ENCODE measurements around the gene CFAP91.
A peak's percentile ranks its signal among the peaks of the same experiment; 100 is the strongest.

The CFAP91 gene

DNA sequence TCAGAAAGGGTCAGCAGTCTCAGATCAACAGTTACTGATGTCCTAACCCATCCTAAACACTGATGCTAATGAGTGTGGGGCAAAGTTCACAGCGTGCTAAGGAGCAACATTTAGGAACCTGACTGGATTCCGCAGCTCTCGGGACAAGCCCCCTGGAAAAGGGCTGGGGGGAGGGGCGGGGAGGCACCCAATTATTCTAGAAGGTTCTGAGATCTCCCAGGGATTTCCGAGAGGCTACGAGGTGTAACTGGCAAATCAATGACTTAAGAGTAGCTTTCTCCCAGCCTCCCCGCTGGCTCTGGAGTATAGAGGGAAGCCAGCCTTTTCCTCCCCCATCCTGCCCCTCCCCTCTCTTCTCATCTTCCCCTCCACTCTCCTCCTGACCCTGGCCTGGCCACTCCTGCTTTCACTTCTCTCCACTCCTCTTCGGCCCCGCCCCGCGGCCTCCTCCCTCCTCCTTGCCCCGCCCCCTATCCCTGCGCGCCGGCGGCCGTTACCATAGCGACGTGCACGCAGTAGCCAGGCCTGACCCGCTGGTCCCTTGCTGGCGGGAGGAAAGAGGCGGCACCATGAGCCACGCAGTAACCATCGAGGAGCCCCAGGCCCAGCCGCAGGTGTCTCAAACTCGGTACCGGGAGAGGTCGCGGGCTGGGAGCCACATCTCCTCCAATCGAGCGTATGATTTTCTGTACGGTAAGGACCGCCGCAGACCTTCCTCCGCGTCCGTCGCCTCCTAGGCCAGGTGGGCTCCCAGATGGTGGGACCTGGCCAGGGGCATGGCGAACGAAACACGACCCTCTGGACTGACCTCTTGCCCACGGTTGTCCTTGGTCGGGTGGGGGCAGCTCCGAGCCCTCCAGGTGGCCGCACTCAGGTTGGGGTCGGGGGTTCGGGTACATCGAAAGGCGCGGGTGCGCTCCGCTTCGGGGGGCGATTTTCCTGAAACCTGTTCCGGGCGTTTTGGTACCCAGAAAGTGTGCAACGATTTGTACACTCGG lies at the start of gene CFAP91:
Gene CFAP91, plus strand, starts transcription at position 493 of the 998 bp plus-strand sequence. Its CDS starts 77 bp downstream, at position 570.
- DNase-seq, result peak; percentile 67 to 69

DNA sequence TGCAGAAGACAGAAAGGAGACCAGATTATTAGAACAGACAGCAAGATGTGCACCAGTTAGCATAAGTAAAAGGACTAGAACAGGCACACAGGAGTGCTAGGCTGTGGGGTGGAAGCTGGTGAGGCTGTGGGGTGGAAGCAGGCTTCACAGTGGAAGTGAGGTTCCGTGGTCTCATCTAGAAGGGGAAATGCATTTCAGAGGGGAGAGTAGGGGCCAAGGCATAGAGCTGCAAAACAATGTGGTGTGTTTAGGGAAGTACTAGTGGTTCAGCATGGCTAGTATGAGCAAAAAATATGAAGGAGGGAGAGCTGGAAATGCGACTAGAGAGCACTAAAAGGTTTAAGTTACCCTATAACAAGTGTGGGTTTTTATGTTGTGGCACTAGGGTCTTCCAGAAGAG lies 48.9 kb upstream of the CFAP91 start:
- DNase-seq, result no peak

DNA sequence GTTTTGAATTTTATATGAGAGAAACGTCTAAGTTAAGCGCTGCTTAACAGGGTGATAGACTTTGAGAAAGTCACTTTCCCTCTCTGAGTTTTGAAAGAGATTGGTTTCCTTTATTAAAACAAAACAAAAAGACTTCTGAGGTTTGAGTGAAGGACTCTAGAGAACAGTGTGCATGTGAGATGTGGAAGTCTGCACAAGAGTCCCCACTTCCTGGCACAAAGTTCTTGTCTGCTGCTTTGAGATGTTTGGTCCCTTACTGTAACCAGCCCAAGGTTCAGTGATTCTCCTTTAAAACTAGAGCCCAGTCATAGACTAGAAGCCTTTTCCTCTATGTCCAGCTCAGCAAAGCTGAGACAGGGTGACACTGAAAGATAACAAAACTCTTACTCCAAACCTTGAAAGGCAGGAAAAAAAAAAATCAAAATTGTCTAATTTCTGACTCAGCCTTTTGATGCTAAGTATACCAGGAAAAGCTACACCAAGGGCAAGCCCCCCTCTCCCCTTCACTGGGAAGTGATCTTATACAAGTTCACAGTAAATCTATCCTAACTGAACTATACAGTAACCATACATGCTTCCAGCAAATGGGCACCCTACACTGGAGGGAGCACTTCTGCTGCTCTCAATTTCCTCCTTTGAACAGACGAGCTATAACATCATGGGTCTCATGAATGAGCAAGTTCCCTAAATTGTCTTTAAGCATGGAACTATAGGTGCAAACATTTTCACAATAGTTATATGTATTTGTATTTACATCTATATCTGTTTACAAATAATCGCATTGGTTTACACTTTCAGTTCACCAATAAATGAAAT lies 44.7 kb upstream of the CFAP91 start:
- no peak for DNase-seq

DNA sequence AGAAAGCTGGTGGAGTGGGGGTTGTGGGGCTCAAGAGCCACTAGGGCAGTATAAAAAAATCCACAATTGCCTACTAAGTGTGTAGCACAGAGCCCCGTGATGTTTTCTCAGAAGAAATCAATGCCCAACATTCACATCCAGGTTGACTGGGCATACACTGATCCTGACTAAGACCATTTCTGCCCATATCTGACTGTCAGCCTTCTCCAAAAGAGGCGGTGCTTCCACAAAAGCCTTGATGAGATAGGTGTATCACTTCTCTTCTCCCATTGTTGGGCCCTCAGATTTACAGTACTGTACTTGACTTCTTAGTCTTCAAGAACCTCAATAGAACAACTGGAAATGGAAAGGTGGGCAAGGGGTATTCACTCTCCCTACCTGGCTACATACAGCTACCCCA lies 43.8 kb upstream of the CFAP91 start:
- no peak for DNase-seq

DNA sequence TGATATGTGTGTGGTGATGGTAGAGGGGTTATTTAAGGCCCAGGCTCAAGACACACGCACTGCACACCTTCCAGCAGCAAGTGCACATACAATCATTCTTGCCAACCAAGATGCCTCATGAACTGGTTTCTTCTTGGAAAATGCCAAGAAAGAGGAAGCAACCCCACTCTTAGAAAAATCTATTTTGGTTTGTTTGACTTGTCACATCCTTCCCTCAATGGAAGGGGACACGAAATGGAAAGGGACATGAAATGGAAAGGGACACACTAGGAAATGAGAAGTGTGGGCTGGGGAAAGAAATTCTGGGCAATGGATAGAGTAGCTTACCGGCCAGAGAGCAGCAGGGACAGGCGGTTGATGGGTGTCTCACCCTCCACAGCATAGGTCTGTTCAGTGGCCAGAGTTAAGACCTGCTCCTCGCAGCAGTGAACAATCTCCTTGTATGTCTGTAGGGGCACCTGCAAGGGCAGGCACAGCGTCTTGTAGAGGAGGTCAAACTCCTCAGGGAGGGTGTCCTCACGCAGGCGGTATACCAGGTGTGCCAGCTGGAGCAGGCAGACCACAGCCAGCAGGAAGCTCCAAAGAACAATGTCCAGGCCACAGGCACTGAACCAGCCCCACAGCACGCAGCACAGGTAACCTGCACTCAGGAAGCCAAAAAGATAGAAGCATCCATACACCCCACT lies 43.1 kb upstream of the CFAP91 start:
- no peak for DNase-seq

DNA sequence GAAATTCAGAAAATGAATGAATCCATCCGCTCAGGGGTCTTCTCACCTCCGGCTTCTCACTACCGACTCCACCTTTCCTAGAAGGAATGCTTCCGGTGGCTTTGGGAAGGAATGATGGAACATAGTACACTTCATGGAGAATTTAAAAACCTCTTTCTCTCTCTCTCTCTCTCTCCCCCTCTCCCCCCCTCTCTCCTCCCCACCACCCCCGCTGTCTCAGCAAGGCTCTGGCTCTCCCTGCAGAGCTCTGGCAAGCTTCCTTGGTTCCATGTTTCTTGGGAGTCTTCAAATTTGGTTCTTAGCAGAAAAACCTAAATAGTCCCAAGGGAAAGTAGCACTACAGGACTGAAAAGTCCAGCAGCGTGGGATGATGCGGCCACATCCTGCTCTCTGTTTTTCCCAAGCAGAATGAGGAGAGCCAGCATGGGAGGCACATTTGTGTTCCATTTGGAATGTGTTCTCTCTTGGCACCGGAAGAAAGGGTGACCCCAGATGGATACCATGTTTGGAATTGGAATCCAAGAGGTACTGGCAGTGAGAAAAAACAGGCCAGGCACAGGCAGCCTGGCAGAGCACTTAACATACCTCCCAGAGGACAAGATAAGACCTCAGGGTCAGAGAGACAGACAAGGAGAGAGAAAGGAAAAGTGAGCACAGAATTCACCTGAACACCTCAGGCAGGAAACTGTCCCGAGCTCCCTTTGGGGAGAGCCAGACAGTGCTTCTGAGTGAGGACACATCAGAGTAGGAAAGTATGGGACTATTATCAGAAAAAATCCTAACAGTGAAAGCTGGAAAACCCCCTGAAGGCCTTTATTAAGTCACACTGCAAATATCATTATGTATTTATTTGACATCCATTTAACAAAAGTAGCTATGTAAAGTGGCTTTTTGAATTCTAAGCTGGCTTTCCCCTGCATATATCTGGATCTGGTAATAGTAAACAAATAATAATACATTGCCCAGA lies 42.1 kb upstream of the CFAP91 start, which contains the start of gene POPDC2:
Gene POPDC2, minus strand, starts transcription at position 116 of the 967 bp plus-strand sequence. CDS start 166 bp downstream, outside the sequence.
- no peak for DNase-seq

DNA sequence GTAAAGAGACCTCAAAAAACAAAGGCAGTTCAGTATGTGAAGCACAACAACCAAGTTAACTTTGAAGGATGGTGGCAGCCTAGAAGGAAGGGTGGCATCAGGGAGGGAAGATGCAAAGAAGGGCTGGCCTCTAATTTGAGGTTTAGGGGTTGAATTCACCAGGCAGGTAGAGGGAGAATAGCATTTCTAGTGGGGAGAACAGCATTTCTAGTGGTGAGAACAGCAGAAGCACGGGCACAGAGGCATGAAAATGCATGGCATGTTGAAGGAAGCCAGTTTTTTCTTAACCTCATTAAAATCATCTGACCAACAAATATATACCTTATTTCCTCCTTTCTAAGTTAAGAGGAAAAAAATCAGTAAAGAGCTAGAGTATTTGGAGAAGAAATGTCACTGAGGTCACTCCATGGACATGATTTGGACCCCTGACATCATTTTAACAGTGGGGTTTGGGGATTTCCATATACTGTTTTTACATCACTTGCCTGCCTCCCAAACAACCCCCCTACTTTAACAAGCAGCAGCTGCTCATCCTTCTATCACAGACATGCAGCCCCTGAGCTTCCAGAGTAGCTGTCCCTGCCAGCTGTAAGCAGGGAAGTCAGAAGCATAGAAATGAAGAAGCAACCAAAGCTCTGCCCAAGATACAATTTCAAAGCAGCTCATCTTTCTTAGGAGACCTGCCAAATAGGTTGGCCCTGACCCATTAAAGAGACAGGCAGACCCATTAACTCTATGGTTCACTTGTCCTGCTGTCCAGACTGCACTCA lies 40.0 kb upstream of the CFAP91 start:
- no peak for DNase-seq

DNA sequence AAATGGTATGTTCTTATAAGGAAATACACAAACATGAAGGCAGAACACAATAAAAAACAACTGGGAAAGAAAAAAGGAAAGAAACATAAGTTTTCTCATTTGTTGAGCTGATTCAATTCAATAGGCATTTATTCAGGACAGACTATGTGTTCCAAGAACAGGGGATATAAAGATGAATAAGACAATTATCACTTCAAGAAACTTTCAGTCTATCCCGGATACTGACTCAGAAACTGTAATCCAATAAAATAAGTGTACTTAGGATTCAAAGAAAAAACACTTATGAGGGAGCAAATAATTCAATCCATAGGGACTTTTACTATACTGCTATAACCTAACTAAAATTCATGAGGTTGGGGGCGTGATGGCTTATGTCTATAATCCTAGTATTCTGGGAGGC lies 38.9 kb upstream of the CFAP91 start:
- no peak for DNase-seq

DNA sequence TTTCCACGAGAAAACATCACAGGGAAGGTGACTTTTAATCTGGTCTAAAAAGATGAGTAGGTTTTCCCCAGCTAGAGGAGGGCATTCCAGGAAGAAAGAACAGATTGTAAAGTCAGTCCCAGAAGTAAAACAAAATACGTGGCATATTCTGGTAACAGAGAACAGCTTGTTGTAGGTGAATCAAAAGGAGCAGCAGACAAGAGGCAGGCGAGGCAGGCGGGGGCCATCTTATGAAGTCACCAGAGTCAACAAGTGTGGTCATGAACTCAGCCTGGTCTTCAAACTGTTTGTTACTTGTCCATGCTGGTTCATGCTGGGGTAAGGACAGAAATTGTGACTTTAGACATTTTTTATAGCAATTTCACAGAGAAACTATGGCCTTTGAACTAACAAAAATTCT lies 38.5 kb upstream of the CFAP91 start:
- no peak for DNase-seq

DNA sequence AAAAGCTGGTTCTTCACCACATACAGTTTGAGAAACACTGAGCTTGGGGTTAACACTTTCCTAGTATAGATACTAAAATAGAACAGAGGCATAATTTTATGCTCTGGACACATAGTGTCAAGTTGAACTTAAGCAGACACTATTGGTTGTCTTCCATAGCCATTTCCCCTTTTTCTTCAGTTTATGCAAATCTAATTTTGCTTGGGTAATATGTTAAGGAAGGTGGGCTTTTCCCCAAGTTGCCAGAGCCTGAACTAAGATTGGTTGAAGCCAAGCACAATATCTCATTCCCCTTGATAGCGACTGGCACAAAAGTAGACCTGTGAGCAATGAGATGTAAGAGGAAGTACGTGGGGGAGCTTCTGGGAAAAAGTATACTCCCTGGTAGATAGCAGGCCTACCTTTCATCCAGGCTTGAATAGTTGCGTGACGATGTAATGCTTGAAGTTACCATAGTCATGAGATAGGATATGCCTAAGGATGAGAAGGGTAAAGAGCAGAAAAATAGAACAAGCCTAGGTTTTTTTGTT lies 37.9 kb upstream of the CFAP91 start:
- DNase-seq, result no peak

DNA sequence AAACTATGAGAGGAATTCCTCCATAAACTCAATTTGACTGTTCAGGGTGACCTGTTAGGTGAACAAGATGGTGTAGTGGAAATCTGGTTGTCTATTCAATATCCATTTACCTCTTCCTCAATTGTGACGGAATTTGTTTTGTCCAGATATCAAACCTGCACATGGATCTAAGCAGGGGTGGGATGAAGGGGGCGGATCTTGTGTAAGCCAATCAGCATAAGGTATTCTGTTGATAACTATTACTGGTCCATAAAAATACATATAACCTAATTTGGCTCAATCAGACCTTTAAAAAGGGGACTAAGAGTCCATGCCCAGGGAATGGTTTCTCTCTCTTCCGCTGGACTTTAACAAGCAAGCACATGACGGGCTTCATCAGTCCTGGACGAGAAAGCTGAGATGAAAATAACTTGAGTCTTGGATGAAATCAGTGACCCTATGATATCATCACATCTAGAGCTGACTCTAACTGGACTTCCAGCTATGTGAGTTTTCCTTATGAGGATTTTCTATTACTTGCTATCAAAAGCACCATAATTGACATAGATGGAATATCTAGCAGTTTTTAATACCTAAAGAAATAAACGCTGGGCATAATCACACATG lies 36.8 kb upstream of the CFAP91 start:
- no peak for DNase-seq

DNA sequence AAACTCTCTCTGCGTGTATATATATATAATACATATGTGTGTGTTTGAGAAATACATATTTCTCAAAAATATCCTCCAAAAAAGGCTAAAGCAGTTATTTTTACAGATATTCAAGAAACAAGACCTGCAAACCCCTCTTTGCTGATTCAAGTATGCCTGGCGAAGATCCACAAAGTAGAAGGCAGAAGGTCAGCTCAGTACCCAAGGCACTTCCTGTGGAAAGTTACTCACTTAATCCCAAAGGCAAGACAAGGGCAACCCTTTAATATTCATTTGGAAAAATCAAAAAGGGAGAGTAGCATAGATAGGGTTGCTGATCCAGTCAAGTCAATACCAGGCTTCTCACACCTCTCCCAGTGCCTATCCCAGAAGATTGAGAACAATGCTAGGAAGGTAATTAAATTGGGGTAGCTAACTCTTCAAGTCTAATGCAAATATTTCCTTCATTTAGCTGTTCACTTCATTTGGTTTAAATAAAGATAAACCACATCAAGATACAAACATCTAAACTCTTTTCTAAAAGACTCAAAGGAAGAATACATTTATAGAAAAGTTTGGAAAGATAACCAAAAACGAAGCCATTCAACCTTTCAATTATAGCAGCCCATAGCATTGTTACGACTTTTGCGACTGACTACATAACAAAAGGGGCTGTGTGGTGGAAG lies 32.8 kb upstream of the CFAP91 start:
- no peak for DNase-seq

DNA sequence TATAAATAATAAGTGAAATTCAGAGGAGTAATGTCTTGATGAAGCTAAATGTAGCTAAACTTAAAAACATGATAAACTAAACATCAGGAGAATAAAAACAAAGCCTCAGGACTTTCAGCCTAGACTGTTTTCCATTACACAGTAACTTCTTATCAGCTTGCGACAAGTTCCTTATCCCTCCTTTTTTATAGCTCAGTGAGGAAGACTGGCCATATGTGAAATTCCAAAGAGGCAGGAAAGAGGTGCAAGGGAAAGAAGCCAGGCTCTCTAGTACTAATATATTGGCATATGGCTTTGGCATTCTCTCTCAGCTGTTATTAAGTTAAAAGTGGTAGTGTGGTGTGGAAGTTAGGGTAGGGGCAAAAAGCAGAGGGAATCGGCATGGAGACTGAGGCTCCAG lies 30.0 kb upstream of the CFAP91 start:
- no peak for DNase-seq

DNA sequence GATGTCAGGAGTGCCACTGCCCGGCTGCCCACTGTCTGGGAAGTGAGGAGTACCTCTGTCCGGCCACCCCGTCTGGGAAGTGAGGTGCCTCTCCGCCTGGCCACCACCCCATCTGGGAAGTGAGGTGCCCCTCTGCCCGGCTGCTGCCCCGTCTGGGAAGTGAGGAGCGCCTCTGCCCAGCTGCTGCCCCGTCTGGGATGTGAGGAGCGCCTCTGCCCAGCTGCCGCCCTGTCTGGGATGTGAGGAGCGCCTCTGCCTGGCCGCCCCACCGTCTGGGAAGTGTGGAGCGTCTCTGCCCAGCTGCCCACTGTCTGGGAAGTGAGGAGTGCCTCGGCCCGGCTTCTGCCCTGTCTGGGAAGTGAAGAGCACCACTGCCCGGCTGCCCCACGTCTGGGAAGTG lies 28.9 kb upstream of the CFAP91 start:
- DNase-seq, result peak in 1 of 2 experiments; percentile 1

DNA sequence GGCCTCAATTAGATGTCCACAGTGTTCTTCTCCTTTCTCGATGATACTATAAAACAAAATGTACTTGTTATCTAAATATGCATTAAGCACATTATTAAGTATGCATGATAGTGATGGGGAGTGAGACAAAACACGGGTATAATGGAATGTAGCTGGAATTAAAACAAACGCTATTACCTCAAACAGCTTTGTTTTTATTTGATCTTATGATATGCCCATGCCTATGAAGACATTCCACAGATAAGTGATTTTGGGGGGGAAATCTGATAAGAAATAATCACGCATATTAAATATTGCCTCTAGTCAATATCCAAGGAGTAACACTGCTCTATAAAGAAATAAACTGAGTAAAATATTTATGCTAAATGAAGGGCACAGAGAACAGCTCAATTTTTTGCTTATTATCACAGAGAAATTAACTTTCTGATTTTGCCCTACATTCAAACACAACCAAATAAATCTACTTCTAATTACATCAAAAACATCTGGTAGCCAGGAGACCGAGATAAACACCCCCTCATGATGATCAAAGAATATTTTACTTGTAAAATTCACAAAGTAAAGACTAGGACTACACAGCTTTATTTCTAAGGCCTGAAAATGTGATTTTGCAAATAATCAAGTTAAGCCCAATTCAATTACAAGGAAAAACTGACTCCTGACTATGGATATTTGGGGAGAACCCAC lies 27.5 kb upstream of the CFAP91 start:
- DNase-seq, result no peak

DNA sequence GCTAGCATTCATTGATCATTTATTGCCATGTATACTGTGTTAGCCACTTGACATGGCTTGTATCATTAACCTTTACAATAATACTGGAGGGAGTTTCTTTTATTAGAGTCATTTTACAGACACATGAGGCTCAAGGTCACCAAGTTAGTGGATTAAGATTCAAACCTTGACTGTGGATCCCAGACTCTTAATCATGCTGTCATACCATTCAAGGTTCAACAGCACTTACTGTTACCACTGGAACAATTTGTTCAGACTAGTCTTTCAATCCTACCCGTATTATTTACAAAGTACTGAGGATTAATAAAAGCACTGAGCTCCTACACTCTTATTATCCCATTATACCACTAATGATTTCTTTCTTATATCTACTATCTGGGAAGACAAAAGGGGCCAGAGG lies 26.8 kb upstream of the CFAP91 start:
- no peak for DNase-seq

DNA sequence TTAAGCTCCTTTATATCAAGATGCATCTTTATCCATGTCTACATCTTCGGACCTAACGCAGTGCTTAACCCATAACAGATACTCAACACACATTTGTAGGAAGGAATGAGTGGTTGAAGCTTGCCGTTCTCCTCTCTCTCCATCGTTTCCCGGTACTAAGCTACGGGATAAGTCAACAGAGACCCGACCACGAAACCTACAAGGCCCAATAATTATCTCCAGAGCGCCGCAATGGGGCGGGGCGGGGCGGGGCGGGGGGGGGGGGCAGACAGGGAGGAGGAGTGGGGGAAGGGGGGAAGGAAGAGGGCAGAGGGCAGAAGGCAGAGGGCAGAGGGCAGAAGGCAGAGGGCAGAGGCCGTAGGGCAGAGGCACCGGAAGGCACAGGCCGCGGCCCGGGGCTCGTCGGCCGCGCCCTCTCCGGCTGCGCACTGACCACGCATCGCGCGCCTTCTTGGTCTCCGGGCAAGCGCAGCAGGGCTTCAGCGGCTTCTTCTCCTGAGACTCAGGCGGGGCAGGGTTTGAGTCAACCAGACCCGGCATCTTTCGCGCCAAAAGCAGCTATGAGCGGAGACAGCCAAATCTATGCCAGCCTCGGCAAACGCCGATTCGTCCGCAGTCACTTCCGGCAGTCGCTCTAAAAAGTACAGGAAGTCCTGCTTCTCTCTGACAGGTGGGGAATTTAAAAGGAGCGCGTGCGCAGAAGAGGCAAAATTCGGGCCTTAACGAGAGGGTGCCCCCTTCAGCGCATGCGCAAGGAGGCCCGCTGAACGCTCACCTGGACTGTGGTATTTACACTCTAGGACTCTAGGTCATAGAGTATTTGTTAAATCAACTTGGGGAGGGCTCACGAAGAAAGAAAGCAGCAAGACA lies 25.8 kb upstream of the CFAP91 start, which contains the start of gene COX17:
Gene COX17, minus strand, starts transcription at position 636 of the 870 bp plus-strand sequence. Its CDS starts 96 bp downstream, at position 540.
- peak; percentile 92 to 95 for DNase-seq

DNA sequence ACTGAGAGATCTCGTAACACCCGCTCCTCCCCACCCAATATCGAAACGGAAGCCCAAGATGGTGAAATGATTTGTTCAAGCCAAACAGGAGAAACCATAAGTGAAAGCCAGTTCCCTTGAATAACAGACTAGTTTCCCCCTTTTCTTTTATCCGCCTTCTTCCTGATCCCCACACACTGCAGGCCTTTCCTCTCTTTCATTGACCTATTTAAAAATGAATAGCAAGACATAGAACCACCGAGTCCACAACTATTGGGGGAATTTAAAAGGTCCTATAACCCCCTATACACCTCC lies 25.2 kb upstream of the CFAP91 start:
- DNase-seq, result no peak
